Activated CD8-positive, alpha-beta memory T cell treated with anti-CD3 and anti-CD28 coated beads for 4 hours (primary cell): ENCODE data around the gene RASIP1.
"Not testable (repeated sequence)": the region's sequence is repeated elsewhere in the genome, so short reads cannot be mapped to it uniquely, and the experiment has no call there.

Experiments used
- DNase-seq, 2 donors: peaks; one replicate each; pipeline ENCODE4 v3.0.0-alpha.2; 2020; ENCODE audit warnings: low read depth in 2 of 2

The RASIP1 gene

GRCh38 chr19:48713041-48713863 lies 27.2 kb downstream of the RASIP1 start:
- no peak for DNase-seq

DNA sequence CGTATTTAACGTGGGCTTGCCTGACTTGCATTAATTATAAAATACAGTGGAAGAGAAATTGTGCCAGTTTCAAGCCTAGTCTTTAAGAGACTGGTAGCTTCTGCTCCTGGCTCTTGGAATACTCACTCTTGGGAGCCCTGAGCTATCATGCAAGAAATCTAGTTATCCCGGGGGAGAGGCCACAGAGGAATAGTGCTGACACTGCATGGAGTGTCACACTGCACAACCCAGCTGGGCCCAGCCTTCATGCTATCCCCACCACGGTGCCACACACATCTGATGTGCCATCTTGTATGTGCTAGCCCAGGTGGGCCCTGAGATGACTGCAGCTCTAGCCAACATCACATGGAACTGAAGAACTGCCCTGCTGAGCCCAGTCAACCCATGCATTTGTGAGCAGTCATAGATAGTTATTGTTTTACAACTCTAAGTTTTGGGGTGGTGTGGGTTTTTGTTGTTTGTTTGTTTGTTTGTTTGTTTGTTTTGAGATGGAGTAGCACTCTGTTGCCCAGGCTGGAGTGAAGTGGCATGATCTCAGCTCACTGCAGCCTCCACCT lies 29.2 kb downstream of the RASIP1 start:
- DNase-seq = no peak

DNA sequence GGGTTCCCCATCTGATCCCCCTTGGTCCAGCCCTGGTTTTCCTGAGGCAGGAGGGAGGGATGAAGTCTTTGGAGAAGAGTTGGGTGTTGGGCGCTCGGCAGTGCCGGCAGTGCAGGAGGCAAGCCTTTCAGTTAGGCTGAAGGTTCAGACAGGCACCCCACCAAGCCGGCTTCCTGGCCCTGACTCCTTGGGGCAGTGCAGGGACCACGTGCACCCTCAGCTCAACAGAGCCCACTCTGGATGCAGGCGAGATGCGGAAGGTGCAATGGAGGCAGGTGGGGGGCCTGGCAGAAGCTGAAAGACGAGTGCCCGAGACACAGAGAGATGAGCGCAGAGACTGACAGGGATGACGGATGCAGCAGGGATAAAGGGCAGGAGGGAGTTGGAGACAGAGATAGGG lies 31.9 kb downstream of the RASIP1 start:
- no peak for DNase-seq

DNA sequence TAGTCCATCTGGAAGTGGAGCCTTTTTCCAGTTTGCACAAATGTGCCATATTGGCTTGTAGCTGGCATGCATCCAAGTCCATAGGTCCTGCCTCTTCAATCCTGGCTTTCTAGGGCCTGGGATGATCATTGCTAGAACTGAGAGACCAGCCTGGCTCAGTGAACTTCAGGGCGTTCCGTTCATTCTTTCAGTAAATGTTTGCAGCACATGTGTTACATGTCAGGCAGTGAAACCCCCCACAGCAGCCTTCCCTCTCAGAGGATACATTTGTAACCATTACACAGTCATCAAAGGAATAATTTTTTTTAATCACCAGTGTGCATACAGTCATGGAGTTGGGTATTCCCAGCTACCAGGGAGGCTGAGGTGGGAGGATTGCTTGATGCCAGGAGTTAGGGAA lies 35.0 kb downstream of the RASIP1 start:
- no peak for DNase-seq

- DNase-seq = no peak
Observed at GRCh38 chr19:48703316-48703715, 37.1 kb downstream of the RASIP1 start.

DNA sequence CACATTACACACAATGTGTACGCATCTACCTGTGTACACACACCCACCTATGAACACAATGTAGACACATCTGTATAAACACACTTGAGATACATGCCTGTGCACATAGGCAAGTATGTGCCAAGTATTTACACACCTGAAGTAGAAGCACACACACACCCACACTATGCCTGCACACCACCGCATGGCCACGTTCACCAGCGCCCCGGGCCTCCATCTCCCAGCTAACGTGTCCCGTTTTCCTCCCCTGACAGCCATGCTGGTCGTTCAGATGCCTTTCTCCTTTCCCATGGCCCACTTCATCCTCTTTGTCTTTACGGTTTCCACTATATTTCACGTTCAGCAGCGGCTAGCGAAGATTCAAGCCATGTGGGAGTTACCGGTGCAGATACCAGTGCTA lies 37.7 kb downstream of the RASIP1 start:
- no peak for DNase-seq

DNA sequence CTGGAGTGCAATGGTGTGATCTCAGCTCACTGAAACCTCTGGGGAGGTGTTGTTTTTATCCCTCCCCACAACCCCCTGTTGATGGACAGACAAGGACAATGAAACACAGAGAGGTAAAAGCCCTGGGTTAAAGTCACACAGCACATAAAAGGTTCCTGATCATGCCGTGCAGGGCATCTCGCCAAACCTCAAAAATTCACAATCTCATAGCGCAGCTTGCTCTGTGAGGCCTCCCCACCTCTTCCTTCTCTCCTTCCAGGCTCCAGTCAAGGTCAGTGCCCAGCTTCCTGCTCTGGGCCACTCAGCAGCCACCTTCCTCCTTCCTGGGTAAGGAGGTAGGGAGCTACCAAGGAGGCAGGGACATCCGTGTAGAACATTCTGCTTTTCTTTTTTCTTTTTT lies 42.4 kb downstream of the RASIP1 start:
- no peak for DNase-seq

GRCh38 chr19:48696353-48697010 lies 43.9 kb downstream of the RASIP1 start:
- no peak for DNase-seq

DNA sequence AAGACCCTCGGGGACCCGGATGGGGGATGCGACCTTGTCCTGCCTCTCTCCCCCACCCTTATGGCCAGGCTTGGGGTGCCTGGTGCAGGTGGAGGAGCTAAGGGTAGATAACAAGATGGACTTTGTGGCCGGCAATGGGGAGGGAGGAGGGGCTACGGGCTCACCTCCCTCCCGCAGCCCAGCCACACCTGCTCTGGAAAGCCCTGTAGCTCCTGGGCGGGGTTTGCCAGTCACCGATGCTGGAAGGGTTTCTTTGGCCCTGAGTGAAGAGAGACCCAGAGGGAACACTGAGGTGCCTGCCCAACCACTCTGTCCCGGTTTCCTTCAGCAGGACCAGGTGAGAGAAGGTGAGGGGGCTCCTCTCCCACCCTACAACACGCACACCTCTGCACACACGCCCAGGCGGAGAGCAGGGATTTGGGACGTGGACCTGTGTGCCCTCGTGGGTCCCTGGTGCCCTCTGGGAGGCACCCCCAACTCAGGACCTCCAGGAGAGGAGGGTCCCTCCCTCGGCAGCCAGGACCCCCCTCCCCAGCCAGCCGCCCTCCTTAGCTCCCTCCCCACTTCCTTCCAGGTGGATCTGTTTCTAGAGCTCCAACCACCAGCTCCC lies 44.6 kb downstream of the RASIP1 start, which contains the start of gene FUT2:
TSS of gene FUT2 (plus strand) at position 229 of the 610 bp plus-strand sequence. CDS start 6,986 bp downstream, outside the sequence.
- no peak for DNase-seq

DNA sequence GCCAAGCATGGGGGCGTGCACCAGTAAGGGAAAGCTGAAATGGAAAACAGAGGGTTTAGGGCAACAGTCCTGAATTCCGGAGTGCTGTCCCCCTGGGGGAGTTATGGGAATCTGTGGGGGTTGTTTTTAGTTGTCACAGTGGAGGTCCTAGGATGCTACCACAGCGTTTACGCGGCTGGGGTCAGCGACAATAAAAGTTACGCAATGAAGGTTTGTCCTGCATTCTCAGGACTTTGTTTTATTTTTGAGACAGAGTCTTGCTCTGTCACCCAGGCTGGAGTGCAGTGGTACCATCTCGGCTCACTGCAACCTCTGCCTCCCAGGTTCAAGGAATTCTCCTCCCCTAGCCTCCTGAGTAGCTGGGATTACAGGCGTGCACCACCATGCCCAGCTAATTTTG lies 46.8 kb downstream of the RASIP1 start:
- DNase-seq = not testable (repeated sequence)

DNA sequence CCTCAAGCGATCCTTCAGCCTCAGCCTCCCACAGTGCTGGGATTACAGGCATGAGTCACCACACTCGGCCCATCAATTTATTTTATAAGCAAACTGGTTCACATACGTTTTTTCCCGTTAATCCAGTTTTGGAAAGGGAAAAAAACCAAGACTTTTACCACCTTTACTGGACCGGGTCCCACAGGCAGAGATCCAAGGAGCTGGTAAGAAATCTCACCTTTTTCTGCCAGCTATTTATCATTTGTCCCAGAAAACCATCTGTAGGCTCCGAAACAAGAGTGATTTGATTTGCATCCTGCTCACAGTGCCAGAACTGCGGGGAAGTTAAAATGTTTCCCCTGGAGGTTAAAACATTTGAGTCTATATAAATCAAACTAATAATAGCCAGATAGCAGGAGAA lies 51.0 kb downstream of the RASIP1 start:
- no peak for DNase-seq

GRCh38 chr19:48687776-48688175 lies 52.6 kb downstream of the RASIP1 start:
- no peak for DNase-seq

DNA sequence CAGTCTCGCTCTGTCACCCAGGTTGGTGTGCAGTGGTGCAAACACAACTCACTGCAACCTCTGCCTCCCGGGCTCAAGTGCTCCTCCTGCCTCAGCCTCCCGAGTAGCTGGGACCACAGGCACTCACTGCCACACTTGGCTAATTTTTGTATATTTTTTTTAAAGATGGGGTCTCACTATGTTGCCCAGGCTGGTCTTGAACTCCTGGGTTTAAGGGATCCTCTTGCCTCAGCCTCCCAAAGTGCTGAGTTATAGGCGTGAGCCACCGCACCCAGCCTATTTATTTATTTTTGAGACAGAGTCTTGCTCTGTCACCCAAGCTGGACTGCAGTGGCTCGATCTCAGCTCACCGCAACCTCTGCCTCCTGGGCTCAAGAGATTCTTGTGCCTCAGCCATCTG lies 53.8 kb downstream of the RASIP1 start:
- not testable (repeated sequence) for DNase-seq

DNA sequence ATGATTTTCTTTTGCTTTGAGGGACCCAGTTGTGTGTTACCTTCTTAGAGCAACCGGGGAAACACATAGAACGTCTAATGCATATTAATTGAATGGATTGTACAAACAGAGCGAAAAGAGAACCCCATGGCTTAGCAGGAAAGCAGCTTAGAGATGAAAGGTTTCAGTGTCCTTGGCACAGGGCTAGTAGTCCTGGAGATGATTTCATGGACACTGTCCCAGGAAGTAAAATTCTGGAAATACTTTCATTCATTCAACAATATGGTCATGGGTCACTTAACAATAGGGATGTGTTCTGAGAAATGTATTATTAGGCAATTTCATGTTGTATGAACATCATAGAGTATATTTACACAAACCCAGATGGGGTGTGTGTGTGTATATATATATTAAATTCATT lies 54.3 kb downstream of the RASIP1 start:
- DNase-seq = no peak

- no peak for DNase-seq
Observed at GRCh38 chr19:48685583-48685982, 54.8 kb downstream of the RASIP1 start.

GRCh38 chr19:48683349-48683748 lies 57.1 kb downstream of the RASIP1 start:
- no peak for DNase-seq

- DNase-seq = no peak
Observed at GRCh38 chr19:48681127-48681470, 59.3 kb downstream of the RASIP1 start.

GRCh38 chr19:48680436-48681126 lies 59.8 kb downstream of the RASIP1 start:
- no peak for DNase-seq

GRCh38 chr19:48680006-48680405 lies 60.4 kb downstream of the RASIP1 start:
- not testable (repeated sequence) for DNase-seq

- DNase-seq = no peak
Observed at GRCh38 chr19:48678201-48678600, 62.2 kb downstream of the RASIP1 start.

DNA sequence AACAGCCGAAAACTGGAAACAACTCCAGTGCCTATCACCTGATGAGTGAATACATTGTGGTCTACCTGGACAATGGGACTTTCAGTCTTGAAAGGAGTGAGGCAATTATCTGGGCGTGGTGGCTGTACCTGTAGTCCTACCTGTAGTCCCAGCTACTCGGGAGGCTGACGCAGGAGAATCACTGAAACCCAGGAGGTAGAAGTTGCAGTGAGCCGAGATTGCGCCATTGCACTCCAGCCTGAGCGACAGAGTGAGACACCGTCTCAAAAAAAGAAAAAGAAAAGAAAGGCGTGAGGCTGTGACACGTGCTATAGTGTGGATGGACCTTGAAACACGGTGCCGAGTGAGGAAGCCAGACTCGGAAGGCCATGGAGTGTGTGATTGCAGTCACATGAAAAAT lies 63.5 kb downstream of the RASIP1 start:
- DNase-seq = no peak

DNA sequence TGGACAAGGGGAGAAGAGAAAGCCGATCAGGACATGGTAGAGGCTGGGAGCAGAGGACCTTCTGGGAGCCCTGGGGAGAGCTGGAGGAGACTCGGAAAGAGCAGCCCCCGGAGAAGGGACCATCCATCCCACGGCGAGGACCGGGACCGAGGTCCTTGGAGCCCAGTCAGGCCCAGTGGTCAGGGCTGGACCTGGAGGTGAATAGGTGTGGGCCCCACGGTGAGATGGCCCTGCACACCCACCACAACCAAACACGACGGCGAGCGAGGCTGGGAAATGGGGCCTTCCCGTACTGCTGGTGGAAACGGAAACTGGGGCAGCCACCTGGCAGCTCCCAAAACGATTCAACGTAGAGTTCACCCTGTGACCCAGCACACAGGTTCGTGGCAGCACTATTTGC lies 63.9 kb downstream of the RASIP1 start:
- DNase-seq = no peak
